HepG2 (cell line): ENCODE results near the gene OXSM. TPM values are rescaled to one million over a fixed set of nuclear protein-coding genes. Genes with fewer than 3 reads are reported as not detected.

ENCODE experiments used
- ARID5B ChIP-seq: IDR thresholded peaks from 2 replicates; pipeline ENCODE4 v1.4.0; 2020; ENCODE audit warnings: mild to moderate bottlenecking, missing genetic modification reagents
- DR1 ChIP-seq: sonication (generic); formaldehyde crosslinking; IDR thresholded peaks from 2 replicates; pipeline ENCODE4 v1.8.0; 2021; ENCODE audit warnings: mild to moderate bottlenecking, missing genetic modification reagents, inconsistent platforms
- JDP2 ChIP-seq: sonication (generic); formaldehyde crosslinking; IDR thresholded peaks from 2 replicates; pipeline ENCODE4 v1.8.1; 2022; ENCODE audit warnings: missing genetic modification reagents, borderline replicate concordance
- MED1 ChIP-seq: sonication (generic); formaldehyde crosslinking; IDR thresholded peaks from 2 replicates; pipeline ENCODE4 v1.4.0; 2020; ENCODE audit warnings: missing genetic modification reagents
- PBX3 ChIP-seq: sonication (generic); formaldehyde crosslinking; IDR thresholded peaks from 2 replicates; pipeline ENCODE4 v1.8.1; 2023; ENCODE audit warnings: missing genetic modification reagents, inconsistent platforms, borderline replicate concordance
- SATB2 ChIP-seq: sonication (generic); formaldehyde crosslinking; IDR thresholded peaks from 2 replicates; pipeline ENCODE4 v1.5.0; 2020; ENCODE audit warnings: missing genetic modification reagents
- SUZ12 ChIP-seq: fragments of 150-350 bp; IDR thresholded peaks from 2 replicates; pipeline ENCODE4 v1.6.1; 2014; ENCODE audit warnings: low read depth, low read length
- ZNF234 ChIP-seq: sonication (generic); formaldehyde crosslinking; conservative IDR thresholded peaks from 2 replicates; pipeline ENCODE4 v1.5.1; 2020; ENCODE audit warnings: mild to moderate bottlenecking, missing genetic modification reagents
- ZNF253 ChIP-seq: sonication (generic); formaldehyde crosslinking; IDR thresholded peaks from 2 replicates; pipeline ENCODE4 v1.8.0; 2022; ENCODE audit warnings: mild to moderate bottlenecking, missing genetic modification reagents, borderline replicate concordance
- ZNF672 ChIP-seq: sonication (generic); formaldehyde crosslinking; IDR thresholded peaks from 2 replicates; pipeline ENCODE4 v1.8.1; 2022; ENCODE audit warnings: missing genetic modification reagents
- ZNF891 ChIP-seq: sonication (generic); formaldehyde crosslinking; IDR thresholded peaks from 2 replicates; pipeline ENCODE4 v1.5.0; 2020; ENCODE audit warnings: mild to moderate bottlenecking, missing genetic modification reagents
- polyA plus RNA-seq, 8 experiments: library from polyadenylated mRNA; depleted of rRNA in 3 of 8; stranded (reverse) in 7 of 8; unstranded in 1 of 8; fragments of >200 nt; fragmentation: Illumina TruSeq in 4 of 8; extraction: Trizol in 4 of 8; gene quantifications; 2 replicates each; pipeline versions ENCODE4 v1.2.1 to v1.2.3, GENCODE V29; 2011 to 2016; ENCODE audit warnings: low read depth in 4 of 8, missing spikeins in 1 of 8, mixed read lengths in 1 of 8; ENCODE audit not compliant: insufficient read depth in 1 of 8
- total RNA-seq, 5 experiments: library from RNA; depleted of rRNA; stranded (reverse); fragments of >200 nt; fragmentation: Illumina TruSeq; extraction: Trizol; gene quantifications; 2 replicates each; pipeline ENCODE4 v1.2.3, GENCODE V29; 2016; ENCODE audit warnings: low read depth in 1 of 5
- TF ChIP-seq, protein P1 (sequence below), 2 experiments: IDR thresholded peaks; 2 replicates each; pipeline ENCODE4 v1.6.1; 2011 to 2012; ENCODE audit warnings: low read length in 2 of 2, borderline replicate concordance in 1 of 2, low read depth in 1 of 2, mild to moderate bottlenecking in 1 of 2, moderate library complexity in 1 of 2
- TF ChIP-seq, protein P2 (sequence below): sonication (generic); formaldehyde crosslinking; IDR thresholded peaks from 2 replicates; pipeline ENCODE4 v1.4.0; 2020; ENCODE audit warnings: mild to moderate bottlenecking, missing genetic modification reagents

OXSM gene
- total and polyA plus RNA-seq, 2 of the 13 experiments (the other 11 are each of a cell fraction or from before 2014, with no cell fraction given), result 18.2 to 34.4 TPM

- 0 out of 2 replicates have a peak, but pooled peaks have one; percentile 27 for TF ChIP-seq PBX3
- TF ChIP-seq ZNF891 (CRISPR knock-in tag), result 0 out of 2 replicates have a peak, but pooled peaks have one; percentile 67
- TF ChIP-seq ZNF253, result peak; percentile 86; the same call in 1 of the 2 replicates
- TF ChIP-seq SUZ12, result no peak
- TF ChIP-seq DR1 (CRISPR knock-in tag), result peak; percentile 73; the same call in 1 of the 2 replicates
- no peak for TF ChIP-seq JDP2
- peak; percentile 97 for TF ChIP-seq MED1 (CRISPR knock-in tag)
- TF ChIP-seq ZNF672 (CRISPR knock-in tag), result no peak
- peak; percentile 84 for TF ChIP-seq ARID5B (CRISPR knock-in tag)
- TF ChIP-seq, protein P1, sequence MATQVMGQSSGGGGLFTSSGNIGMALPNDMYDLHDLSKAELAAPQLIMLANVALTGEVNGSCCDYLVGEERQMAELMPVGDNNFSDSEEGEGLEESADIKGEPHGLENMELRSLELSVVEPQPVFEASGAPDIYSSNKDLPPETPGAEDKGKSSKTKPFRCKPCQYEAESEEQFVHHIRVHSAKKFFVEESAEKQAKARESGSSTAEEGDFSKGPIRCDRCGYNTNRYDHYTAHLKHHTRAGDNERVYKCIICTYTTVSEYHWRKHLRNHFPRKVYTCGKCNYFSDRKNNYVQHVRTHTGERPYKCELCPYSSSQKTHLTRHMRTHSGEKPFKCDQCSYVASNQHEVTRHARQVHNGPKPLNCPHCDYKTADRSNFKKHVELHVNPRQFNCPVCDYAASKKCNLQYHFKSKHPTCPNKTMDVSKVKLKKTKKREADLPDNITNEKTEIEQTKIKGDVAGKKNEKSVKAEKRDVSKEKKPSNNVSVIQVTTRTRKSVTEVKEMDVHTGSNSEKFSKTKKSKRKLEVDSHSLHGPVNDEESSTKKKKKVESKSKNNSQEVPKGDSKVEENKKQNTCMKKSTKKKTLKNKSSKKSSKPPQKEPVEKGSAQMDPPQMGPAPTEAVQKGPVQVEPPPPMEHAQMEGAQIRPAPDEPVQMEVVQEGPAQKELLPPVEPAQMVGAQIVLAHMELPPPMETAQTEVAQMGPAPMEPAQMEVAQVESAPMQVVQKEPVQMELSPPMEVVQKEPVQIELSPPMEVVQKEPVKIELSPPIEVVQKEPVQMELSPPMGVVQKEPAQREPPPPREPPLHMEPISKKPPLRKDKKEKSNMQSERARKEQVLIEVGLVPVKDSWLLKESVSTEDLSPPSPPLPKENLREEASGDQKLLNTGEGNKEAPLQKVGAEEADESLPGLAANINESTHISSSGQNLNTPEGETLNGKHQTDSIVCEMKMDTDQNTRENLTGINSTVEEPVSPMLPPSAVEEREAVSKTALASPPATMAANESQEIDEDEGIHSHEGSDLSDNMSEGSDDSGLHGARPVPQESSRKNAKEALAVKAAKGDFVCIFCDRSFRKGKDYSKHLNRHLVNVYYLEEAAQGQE (IDR thresholded peaks at IDR 0.05; ENCODE audit: borderline replicate concordance in 1 of 2, low read depth in 1 of 2, low read length in 2 of 2), result peak in 1 of 2 experiments; percentile 30; a peak in 1 of 4 replicates
- TF ChIP-seq ZNF234 (CRISPR knock-in tag), result no peak
- 0 out of 2 replicates have a peak, but pooled peaks have one; percentile 51 for TF ChIP-seq SATB2
- TF ChIP-seq, protein P2, sequence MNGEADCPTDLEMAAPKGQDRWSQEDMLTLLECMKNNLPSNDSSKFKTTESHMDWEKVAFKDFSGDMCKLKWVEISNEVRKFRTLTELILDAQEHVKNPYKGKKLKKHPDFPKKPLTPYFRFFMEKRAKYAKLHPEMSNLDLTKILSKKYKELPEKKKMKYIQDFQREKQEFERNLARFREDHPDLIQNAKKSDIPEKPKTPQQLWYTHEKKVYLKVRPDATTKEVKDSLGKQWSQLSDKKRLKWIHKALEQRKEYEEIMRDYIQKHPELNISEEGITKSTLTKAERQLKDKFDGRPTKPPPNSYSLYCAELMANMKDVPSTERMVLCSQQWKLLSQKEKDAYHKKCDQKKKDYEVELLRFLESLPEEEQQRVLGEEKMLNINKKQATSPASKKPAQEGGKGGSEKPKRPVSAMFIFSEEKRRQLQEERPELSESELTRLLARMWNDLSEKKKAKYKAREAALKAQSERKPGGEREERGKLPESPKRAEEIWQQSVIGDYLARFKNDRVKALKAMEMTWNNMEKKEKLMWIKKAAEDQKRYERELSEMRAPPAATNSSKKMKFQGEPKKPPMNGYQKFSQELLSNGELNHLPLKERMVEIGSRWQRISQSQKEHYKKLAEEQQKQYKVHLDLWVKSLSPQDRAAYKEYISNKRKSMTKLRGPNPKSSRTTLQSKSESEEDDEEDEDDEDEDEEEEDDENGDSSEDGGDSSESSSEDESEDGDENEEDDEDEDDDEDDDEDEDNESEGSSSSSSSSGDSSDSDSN (CRISPR knock-in tag), result peak; percentile 79
Observed at GRCh38 chr3:25789596-25790556, at the start of gene OXSM (continued).
